CD4-positive, alpha-beta T cell treated with Interleukin-6 for 4 hours (primary cell): Measurements from ENCODE around the gene STIM1.

Experiments
- DNase-seq: peaks from one replicate; pipeline ENCODE4 v3.0.0-alpha.2; 2020; ENCODE audit warnings: mixed read lengths

Gene STIM1

GRCh38 chr11:4134806-4135205 is 279.3 kb downstream of the STIM1 start:
- DNase-seq: no peak

GRCh38 chr11:4138497-4138896 is 283.0 kb downstream of the STIM1 start:
- DNase-seq: no peak

GRCh38 chr11:4140067-4140636 is 284.7 kb downstream of the STIM1 start:
- no peak for DNase-seq
